ENCODE measurements around the gene SLC39A2.
"Not testable (repeated sequence)": the region's sequence is repeated elsewhere in the genome, so short reads cannot be mapped to it uniquely, and the experiment has no call there.

Gene SLC39A2, protein sequence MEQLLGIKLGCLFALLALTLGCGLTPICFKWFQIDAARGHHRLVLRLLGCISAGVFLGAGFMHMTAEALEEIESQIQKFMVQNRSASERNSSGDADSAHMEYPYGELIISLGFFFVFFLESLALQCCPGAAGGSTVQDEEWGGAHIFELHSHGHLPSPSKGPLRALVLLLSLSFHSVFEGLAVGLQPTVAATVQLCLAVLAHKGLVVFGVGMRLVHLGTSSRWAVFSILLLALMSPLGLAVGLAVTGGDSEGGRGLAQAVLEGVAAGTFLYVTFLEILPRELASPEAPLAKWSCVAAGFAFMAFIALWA

DNA sequence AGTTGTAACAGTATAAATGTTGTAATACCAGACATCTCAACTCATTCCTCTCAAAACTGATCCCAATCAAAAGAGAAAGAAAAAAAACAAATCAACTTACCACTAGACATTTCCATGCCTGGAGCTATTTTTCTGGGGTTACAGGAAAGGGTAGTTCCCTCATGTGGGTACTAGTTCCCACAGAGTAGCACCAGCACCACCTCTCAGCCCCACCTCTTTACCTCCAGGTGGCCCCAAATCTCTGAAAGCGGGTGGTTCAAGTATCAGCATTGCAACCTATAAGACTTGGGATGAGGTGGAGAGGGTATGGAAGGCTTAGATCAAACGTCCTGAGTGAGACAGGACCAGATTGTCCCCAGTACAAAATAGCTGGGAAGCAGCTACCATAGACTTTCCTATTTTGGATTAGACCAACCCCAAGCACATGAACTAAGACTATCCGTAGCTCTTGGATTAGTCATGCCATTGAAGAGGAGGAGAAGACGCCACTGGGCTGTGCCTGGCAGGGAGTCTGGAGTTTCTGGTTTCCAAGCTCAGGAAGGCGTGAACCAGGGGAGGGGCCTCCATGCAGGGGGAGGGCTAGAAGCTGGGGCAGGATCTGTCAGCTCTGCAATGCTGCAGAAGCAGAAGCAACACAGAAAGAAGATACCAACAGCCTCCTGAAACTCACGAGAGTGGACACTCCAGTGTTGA, at the start of gene SLC39A2:
SLC39A2 (plus strand) TSS at position 620 of the 693 bp plus-strand sequence. CDS start 154 bp downstream, outside the sequence.
- peak within 1 kb of the TSS; percentile 42 for H3K27ac ChIP-seq
- peak; percentile 78 for DNase-seq (ENCODE audit: low read depth, low spot score)

DNA sequence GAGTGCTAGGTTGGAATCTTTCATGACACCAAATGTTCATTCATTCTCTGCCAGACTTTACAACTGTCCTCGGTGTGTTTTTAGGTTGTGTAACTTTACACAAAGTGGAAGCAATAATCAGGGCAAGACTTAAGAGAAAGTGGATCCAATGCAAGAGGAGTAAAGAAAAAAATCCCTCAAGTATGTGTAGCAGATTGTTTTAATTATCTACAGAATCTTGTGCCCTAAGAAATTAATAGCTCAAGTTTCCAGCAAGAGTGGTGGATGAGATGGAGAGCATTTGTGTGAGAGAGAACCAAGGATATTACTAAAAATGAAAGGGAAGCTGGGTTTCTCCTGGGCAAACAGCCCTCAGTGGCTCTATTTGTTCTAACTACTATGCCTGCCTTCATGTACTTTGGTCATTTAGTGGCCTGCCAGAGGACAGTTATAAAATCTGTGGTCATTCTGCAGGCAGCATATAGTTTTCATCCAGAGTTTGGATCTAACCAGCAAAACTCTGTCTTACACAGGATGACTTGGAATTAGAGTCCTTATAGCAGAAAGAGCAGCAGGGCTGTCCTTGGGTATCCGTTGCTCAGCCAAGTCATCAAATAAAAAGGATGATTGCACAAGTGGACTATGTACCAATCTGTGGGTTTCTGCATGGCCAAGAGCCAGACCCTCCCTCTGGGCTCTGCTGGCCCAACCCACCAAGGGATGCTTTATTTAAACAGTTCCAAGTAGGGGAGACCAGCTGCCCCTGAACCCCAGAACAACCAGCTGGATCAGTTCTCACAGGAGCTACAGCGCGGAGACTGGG, 44.2 kb upstream of the SLC39A2 start, which contains the start of gene RNASE2:
RNASE2 (plus strand) TSS at position 752 of the 802 bp plus-strand sequence. CDS start 285 bp downstream, outside the sequence.
- H3K27ac ChIP-seq; DNase-seq (ENCODE audit: low read depth, low spot score): not testable (repeated sequence)

DNA sequence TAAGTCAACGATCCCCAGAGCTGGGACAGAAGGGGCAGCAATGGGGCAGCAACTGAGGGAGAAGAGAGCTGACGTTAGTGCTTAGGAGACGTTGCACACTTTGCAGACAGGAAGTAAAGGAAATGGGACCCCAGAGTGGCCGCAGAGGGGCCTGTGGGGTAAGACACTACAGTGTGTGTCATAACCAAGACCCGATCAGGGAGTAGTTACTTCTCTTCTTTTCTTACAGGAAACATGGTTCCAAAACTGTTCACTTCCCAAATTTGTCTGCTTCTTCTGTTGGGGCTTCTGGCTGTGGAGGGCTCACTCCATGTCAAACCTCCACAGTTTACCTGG, 43.6 kb upstream of the SLC39A2 start:
- DNase-seq (ENCODE audit: low read depth, low spot score); H3K27ac ChIP-seq: not testable (repeated sequence)

DNA sequence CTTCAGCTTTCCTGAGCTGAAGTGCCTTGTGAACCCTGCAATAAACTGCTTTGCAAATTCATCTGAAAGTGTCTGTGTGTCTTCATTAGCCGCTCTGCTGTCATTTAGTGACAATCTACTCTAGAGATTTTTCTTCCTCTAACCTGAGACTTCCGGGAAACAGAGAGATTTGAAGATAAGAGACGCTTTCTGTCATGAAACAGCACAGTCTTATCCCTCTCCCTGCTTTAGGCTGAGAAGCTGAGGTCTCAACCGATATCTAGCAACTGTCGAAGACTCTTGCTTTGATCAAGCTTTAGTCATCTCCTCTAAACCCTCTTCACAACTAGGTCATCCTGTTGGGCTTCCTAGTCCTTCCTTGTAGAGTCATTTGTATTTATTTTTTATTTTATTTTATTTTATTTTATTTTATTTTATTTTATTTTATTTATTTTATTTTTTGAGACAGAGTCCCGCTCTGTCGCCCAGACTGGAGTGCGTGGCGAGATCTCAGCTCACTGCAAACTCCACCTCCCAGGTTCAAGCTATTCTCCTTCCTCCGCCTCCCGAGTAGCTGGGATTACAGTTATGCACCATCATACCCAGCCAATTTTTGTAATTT, 42.6 kb upstream of the SLC39A2 start:
- no peak for DNase-seq (ENCODE audit: low read depth, low spot score)
- H3K27ac ChIP-seq, result no peak overlapping the region

DNA sequence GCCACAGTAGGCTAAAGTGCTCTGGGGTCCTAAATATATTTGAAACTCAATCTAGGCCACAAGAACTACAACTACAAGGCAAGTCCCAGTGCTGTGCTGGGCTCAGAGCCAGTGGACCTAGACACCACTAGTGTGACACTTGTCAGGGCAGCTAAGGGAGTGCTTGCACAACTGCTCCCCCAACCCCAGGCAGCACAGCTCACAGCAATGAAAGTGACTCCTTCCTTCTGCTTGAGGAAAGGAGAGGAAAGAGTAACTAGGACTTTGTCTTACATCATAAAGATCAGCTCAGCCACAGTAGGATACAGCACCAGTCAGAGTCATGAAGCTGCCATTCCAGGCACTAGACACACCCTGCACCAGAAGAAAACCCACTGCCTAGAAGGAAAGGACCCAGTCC, 40.1 kb upstream of the SLC39A2 start:
- H3K27ac ChIP-seq; DNase-seq (ENCODE audit: low read depth, low spot score): not testable (repeated sequence)

DNA sequence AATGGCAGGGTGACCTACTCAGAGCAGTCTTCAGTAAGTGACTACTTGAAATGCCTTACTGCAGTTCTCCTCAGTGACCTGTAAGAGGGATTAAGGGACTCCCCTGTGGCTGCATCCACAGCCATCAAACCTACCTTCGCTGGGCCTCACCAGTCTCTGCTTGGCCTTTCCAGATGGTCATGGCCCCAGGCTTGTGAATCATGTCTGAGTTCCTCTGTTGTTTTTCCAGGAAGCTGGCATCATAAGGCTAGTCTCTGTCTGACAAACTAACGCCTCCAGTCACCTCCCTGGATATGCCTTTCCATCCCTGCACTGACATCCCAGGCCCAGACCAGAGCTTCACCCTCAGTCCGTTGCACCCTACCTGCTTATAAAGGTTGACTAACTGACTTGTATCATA, 29.8 kb upstream of the SLC39A2 start:
- no peak for DNase-seq (ENCODE audit: low read depth, low spot score)
- H3K27ac ChIP-seq, result no peak overlapping the region

DNA sequence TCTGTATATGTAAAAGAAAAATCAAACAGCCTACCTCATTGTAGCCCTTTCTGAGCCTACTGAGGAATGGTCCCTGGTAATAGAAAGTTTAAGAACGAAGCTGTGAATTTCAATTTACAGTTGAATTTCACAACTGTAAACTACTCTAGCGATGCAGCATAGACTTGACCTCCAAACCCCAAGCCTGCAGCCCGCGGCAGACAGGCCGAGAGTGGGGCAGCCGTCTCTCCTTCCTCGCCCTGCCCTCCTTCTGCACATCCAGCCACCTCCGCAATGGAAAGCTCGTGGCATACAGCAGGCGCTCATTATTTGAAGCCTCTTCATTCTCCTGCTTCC, 28.5 kb upstream of the SLC39A2 start:
- no peak for DNase-seq (ENCODE audit: low read depth, low spot score)
- H3K27ac ChIP-seq, result no peak overlapping the region

DNA sequence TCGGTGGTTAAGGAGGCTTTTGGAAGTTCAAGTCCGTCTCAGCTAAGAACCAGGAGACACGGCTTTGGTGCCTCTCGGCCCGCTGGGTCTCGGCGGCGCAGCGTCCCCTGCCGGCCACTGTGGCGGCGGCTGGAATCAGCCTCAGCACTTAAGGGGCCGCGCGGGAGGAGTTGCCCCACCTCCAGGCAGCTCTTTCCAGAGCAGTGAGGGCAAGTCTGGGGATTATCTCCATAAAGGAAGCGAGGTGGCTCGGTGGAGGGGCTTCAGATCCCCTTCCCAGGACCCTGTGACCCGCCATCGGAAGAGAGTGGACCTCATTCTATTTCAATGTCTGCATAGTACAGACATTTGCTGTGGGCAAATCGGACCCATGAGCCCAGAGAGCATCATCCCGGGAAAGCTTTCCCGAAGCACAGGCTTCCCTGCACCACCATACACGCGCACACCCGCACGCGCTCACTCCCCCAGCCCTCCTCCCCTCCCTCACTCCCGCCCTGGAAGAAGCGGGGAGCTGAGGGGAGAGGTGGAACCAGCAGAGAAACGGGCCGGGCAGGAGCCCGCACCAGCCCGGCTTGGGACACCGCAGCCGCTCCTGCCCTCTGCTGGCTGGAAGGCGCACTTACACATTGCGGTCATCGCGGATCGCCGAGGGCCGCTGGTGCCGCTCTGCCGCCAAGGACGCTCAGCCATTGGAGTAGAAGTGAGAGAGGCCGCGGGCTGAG, 27.9 kb upstream of the SLC39A2 start:
- H3K27ac ChIP-seq, result no peak overlapping the region
- DNase-seq (ENCODE audit: low read depth, low spot score), result no peak

DNA sequence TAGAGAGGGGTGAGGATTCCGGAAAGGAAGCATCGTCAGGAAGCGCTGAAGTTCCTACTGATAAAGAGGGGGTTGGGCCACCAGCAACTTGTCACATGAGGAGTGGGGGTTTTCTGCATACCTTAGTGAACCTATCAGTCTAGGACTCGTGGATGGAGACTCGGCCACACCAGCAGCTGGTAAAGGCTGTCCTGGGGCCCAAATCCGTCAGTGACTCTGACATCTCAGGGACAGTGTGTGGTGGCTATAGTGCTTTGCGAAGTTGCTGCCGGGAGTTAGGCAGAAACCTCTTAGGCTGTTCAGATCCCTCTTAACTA, 27.4 kb upstream of the SLC39A2 start:
- no peak overlapping the region for H3K27ac ChIP-seq

DNA sequence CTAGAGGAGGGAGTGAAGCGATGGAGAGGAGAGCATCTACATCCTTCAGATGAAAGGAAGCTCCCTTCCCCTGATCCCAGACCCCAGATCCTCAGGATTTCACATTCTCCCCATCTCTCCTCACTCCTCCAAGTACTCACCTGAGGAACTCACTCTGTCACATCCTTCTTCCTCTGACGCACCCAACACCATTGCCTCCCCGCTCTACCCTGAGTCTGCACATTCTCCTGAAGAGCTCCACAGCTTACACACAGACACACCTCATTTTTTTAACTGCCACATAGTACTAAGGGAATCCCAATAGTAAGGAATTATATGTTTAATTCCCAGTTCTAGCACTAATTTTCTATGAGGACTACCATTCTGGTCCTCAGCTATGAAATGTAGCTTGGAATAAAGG, 25.6 kb upstream of the SLC39A2 start:
- H3K27ac ChIP-seq, result peak overlapping the region; percentile 4
- DNase-seq (ENCODE audit: low read depth, low spot score), result no peak

More for the DNA sequence above, 27.4 kb upstream of the SLC39A2 start:
- DNase-seq (ENCODE audit: low read depth, low spot score), result no peak

DNA sequence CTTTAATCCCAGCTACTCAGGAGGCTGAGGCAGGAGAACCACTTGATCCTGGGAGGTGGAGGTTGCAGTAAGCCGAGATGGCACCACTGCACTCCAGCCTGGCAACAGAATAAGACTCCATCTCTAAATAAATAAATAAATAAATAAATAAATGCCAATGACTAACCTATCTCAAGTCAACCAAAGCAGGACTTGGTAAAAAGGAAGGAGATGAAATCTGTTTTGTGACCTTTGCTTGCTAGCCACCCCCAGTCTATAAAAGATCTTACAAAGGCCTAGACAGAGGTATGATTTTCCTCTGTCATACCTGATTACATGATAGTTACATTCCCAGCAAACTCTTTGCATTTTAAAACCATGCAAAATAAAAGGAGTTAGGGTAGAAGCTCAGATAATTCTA, 22.8 kb upstream of the SLC39A2 start:
- DNase-seq (ENCODE audit: low read depth, low spot score), result no peak
- H3K27ac ChIP-seq, result no peak overlapping the region

DNA sequence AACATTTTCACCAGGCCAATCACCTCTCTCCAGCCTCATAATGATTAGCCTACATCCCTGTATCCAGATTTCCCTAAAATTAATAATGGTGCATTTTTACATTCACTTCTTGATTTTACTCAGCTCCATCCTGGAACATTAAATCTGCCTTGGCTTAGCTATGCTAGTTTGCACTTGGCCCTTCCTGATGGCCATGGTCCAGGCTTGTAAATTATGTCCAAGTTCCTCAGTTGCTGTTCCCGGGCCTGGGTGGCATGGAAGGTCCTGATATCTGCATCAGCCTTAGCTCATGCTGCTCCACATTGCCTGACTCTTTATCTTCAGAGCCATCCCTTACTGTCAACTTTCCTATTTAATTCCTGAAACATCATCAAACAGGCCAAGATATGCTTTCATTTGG, 20.4 kb upstream of the SLC39A2 start:
- no peak for DNase-seq (ENCODE audit: low read depth, low spot score)
- no peak overlapping the region for H3K27ac ChIP-seq

DNA sequence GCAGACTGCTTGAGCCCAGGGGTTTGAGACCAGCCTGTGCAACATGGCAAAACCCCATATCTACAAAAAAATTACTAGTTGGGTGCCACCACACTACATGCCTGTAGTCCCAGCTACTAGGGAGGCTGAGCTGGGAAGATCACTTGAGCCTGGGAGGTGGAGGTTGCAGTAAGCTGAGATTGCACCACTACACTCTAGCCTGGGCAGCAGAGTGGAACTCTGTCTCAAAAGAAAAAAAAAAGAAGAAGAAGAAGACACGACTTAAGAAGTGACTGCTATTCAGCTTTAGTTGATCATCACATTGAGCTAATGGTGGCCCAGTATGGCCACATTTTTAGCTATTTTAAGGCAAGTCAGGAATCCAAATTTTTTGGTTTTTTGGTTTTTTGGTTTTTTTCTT, 18.2 kb upstream of the SLC39A2 start:
- no peak for DNase-seq (ENCODE audit: low read depth, low spot score)
- H3K27ac ChIP-seq, result no peak overlapping the region

DNA sequence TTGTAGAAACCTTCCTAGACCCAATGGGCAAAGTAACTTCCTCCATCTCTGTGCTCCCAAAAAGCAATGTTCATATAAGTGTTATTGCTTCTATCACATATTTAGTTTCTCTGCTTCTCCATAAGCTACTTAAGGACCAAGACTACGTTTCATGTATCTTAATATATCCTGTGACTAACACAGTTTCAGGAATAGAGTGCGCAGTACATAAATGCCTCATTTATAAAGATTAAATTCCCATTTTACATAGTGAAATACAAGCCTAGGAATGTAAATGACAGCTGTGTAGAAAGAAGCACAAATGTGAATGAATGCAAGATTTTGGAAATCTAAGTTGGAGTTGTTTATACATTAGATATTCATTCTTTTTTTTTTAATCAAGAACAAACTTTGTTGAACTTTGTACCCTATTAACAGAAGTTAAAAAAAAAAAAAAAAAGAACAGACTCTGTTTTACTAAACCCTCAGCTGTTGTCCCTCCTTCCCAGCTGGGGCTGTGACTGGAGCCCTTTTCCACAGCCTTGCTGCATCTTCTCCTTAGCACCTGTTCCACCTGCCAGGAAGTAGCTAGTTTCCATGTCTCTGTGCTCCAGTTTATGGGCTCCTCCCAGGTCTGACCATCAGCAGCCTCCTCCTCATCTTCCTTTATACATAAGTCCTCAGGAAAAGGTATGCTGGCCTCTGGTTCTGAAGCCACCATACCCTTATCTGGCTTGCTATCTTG, 16.3 kb upstream of the SLC39A2 start:
- no peak for DNase-seq (ENCODE audit: low read depth, low spot score)
- H3K27ac ChIP-seq, result no peak overlapping the region

DNA sequence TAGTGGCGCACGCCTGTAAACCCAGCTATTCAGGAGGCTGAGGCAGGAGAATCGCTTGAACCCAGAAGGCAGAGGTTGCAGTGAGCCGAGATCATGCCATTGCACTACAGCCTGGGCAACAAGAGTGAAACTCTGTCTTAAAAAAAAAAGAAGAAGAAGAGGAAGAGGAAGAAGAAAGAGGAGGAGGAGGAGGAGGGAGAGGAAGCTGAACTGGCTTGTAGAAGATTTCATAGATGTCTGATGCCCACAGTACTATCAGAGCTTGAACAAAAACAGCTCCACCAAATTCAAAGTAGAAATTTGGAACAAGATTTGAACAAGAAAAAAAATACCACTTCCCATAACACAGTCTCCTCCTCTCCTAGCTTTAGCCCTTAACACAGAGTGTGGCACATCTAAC, 13.4 kb upstream of the SLC39A2 start:
- not testable (repeated sequence) for DNase-seq (ENCODE audit: low read depth, low spot score); H3K27ac ChIP-seq

DNA sequence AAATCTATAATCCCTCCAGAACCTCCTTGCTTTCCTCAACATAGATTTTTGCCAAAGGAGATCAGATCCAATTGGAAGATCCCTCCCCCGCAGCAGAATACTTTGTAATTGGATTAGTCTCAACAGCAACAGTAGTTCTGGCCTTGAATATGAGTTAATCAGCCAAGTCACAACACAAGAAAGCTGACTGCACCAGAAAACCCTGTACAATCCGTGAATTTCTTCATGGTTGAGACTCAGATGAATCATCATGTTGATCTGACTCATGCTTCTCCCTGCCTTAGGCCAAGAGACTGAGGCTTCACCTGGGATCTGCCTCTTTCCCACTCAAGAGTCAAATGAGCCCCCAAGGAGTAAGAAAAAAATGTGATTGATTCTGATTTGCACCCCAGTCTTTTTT, 12.3 kb upstream of the SLC39A2 start:
- peak overlapping the region; percentile 71 for H3K27ac ChIP-seq
- DNase-seq (ENCODE audit: low read depth, low spot score), result peak; percentile 96

DNA sequence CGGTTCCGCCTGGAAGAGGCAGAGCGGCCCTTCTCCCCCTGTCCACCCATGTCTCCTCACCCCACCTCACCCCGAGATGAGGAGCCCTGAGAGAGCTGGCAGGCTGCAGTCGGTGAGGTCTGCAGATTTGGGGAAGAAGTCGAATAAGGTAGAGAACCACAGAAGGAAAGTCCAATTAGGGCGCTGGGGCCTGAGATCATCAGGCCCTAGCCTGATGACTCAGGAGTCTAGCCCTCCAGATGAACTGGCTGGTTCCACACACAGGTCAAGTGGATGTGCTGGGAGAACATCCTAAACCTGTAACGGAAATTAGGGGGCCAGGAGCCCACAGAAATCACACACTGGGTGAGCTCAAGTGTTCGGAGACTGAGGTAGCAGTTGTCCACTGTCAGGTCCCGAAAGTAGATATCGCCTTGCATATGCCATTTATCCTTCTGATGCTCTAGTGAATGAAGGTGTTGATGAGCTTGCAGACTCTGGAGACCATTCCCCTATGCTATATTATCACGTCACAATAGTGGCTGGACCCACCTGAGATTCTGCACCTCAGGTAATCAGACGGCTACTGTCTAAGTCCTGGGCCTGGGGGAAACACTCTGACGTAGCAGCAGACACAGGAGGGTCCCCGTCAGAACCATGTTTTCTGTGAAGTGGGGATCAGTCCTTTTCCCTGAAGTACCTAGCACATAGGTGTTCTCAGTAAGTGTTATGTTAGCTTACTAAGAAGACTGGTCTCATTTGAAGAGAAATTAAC, 10.2 kb upstream of the SLC39A2 start:
- peak overlapping the region; percentile 83 for H3K27ac ChIP-seq
- DNase-seq (ENCODE audit: low read depth, low spot score), result no peak

DNA sequence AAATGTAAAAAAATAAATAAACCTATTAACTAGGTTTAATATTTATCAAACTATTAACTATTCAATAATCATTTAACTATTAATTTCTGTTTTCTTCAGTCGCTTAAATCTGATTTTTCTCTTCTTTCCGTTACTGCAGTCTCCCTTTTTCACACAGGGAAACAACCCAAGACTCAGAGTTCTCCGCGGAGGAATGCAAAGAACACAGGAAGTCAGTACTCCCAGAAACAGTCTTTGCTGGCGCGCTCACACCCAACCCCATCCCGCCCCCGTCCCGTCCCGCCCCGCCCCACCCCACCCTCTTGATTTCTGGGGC, 9.7 kb upstream of the SLC39A2 start:
- H3K27ac ChIP-seq, result peak overlapping the region; percentile 83
- no peak for DNase-seq (ENCODE audit: low read depth, low spot score)

Measured in epithelial cell of prostate (primary cell).